ENCODE data around the gene STK11. TPM values are rescaled to one million over a fixed set of nuclear protein-coding genes. Genes with fewer than 3 reads are reported as not detected.

Gene STK11
- polyA plus RNA-seq, 1 of the 3 experiments (the other 2 are of a cell fraction): 55.5 TPM

GRCh38 chr19:1164684-1165531 is 40.7 kb upstream of the STK11 start (continued):
- no peak for TF ChIP-seq MEF2A (IDR thresholded peaks at IDR 0.05; ENCODE audit: borderline replicate concordance, low read depth)

- Histone ChIP-seq H3F3A (replicated peaks; ENCODE audit: insufficient read depth) (peaks cover 4% of the 10 kb centered on the region), H3K9me3 (no peaks in the 10 kb centered on the region), H4K20me1 (ENCODE audit: insufficient read depth) (peaks cover 44% of the 10 kb centered on the region), H3K4me2 (no peak overlapping the region), H3K79me2 (ENCODE audit: insufficient read depth) (peaks cover 84% of the 10 kb centered on the region), H3K27me3 (ENCODE audit: insufficient read depth) (no peaks in the 10 kb centered on the region), H3K27ac (ENCODE audit: low read depth in 2 of 2, low read length in 1 of 2) (no peak overlapping the region), H3K9ac (no peak overlapping the region), H3K4me1 (ENCODE audit: control insufficient read depth in 1 of 2, insufficient read depth in 2 of 2, low read depth in 1 of 2, low read length in 1 of 2) (peaks cover 19 to 26% of the 10 kb centered on the region in 2 experiments; a peak in 3 of 4 replicates), H3K36me3 (replicated peaks in 1 of 2; ENCODE audit: control insufficient read depth in 1 of 2, insufficient read depth in 2 of 2, low read length in 1 of 2) (peaks cover 0 to 5% of the 10 kb centered on the region in 2 experiments), H3K4me3 (ENCODE audit: low read depth in 2 of 2, low read length in 1 of 2) (no peak overlapping the region), H2AFZ (ENCODE audit: low read depth) (no peak overlapping the region), H3K9me2 (no peaks in the 10 kb centered on the region)
- DNase-seq: no peak
- CTCF ChIA-PET: interaction anchor here (0.9 to 2.0 kb wide), 3 partner anchors 28 to 54 kb away, joined by 3 to 10 read pairs (median 4); no protein-coding TSS in a partner anchor
- 95% methylated on average over 11 of the region's 33 CpGs for WGBS (ENCODE audit: low lambda C conversion rate)
- TF ChIP-seq CTCF (IDR thresholded peaks at IDR 0.05): no peak
- no peak for TF ChIP-seq NRF1 (IDR thresholded peaks at IDR 0.05; ENCODE audit: low read depth, low read length)
- no peak for TF ChIP-seq TEAD4 (IDR thresholded peaks at IDR 0.05; ENCODE audit: borderline replicate concordance, insufficient read depth)
- TF ChIP-seq NFIC (IDR thresholded peaks at IDR 0.05; ENCODE audit: borderline replicate concordance): no peak
- no peak for TF ChIP-seq YY1 (IDR thresholded peaks at IDR 0.05; ENCODE audit: low read depth)
- POLR2A ChIA-PET: no interaction called here
Observed at GRCh38 chr19:1166872-1167573, 38.6 kb upstream of the STK11 start.

- Histone ChIP-seq H3K9me3 (no peaks in the 10 kb centered on the region), H3K79me2 (ENCODE audit: insufficient read depth) (peaks cover 85% of the 10 kb centered on the region), H3K4me1 (ENCODE audit: control insufficient read depth in 1 of 2, insufficient read depth in 2 of 2, low read depth in 1 of 2, low read length in 1 of 2) (peaks cover 27 to 31% of the 10 kb centered on the region in 2 experiments; a peak in 3 of 4 replicates), H3K4me3 (ENCODE audit: low read depth in 2 of 2, low read length in 1 of 2) (no peak overlapping the region), H3K27ac (ENCODE audit: low read depth in 2 of 2, low read length in 1 of 2) (peak overlapping the region in 1 of 2 experiments; percentile 69; a peak in 1 of 4 replicates), H2AFZ (ENCODE audit: low read depth) (no peak overlapping the region), H3F3A (replicated peaks; ENCODE audit: insufficient read depth) (peaks cover 4% of the 10 kb centered on the region), H3K27me3 (ENCODE audit: insufficient read depth) (no peaks in the 10 kb centered on the region), H3K4me2 (peak overlapping the region; percentile 73; the same call in 1 of the 2 replicates), H3K9ac (peak overlapping the region; percentile 45; the same call in 1 of the 2 replicates), H3K9me2 (no peaks in the 10 kb centered on the region), H3K36me3 (replicated peaks in 1 of 2; ENCODE audit: control insufficient read depth in 1 of 2, insufficient read depth in 2 of 2, low read length in 1 of 2) (peaks cover 0 to 5% of the 10 kb centered on the region in 2 experiments), H4K20me1 (ENCODE audit: insufficient read depth) (peaks cover 40% of the 10 kb centered on the region)
- CTCF ChIA-PET: interaction anchor here (1.1 to 2.0 kb wide), 2 partner anchors 27 to 55 kb away, joined by 4 to 10 read pairs; no protein-coding TSS in a partner anchor
- 94% methylated on average over 11 of the region's 35 CpGs for WGBS (ENCODE audit: low lambda C conversion rate)
- TF ChIP-seq TAF1 (IDR thresholded peaks at IDR 0.05; ENCODE audit: borderline replicate concordance, low read depth, low read length): no peak
- no peak for TF ChIP-seq SMC3 (IDR thresholded peaks at IDR 0.05; ENCODE audit: low read depth, low read length)
- TF ChIP-seq FOXM1 (IDR thresholded peaks at IDR 0.05; ENCODE audit: low read depth): no peak
- no peak for TF ChIP-seq ZBTB33 (IDR thresholded peaks at IDR 0.05; ENCODE audit: borderline replicate concordance, low read depth)
- POLR2A ChIA-PET: no interaction called here
- DNase-seq: no peak
Observed at GRCh38 chr19:1167687-1168571, 37.6 kb upstream of the STK11 start.

Measured in SK-N-SH (cell line).